Kidney (tissue), 14 donors: ENCODE measurements around the gene TEP1. TPM values are rescaled to one million over a fixed set of nuclear protein-coding genes. Genes with fewer than 3 reads are reported as not detected.

Experiments used
- DNase-seq, 5 donors: peaks; one replicate each; pipeline ENCODE4 v3.0.0-alpha.2; 2013 to 2020
- FAIRE-seq: peaks from 2 replicates; lab custom pipeline; 2012; peaks lifted over from hg19 to GRCh38; lab: Jason Lieb, UNC
- H3K27ac ChIP-seq, 2 donors: one replicate each; pipeline ENCODE4 v1.7.0; 2013; ENCODE audit warnings: low read depth in 2 of 2, low read length in 2 of 2, inconsistent platforms in 1 of 2
- H3K27me3 ChIP-seq: one replicate; pipeline ENCODE4 v1.7.1; 2013; ENCODE audit warnings: low read length, inconsistent platforms; ENCODE audit not compliant: control insufficient read depth, insufficient read depth
- H3K36me3 ChIP-seq, 3 donors: one replicate each; pipeline versions ENCODE4 v1.7.0 to v1.7.1; 2013; ENCODE audit warnings: low read length in 3 of 3, control low read depth in 1 of 3, inconsistent platforms in 1 of 3; ENCODE audit not compliant: insufficient read depth in 3 of 3, control insufficient read depth in 2 of 3
- H3K4me1 ChIP-seq, 3 donors: one replicate each; pipeline versions ENCODE4 v1.7.0 to v1.7.1; 2013; ENCODE audit warnings: low read length in 3 of 3, inconsistent platforms in 1 of 3, low read depth in 1 of 3; ENCODE audit not compliant: control insufficient read depth in 2 of 3, insufficient read depth in 2 of 3
- H3K4me3 ChIP-seq, 3 donors: one replicate each; pipeline versions ENCODE4 v1.7.0 to v1.8.1; 2013; ENCODE audit warnings: low read length in 3 of 3, control low read depth in 1 of 3, inconsistent platforms in 1 of 3
- H3K9ac ChIP-seq, 3 donors: one replicate each; pipeline versions ENCODE4 v1.7.0 to v1.7.1; 2013; ENCODE audit warnings: low read length in 3 of 3, control low read depth in 1 of 3, inconsistent platforms in 1 of 3
- H3K9me3 ChIP-seq, 3 donors: one replicate each; pipeline versions ENCODE4 v1.7.0 to v1.7.1; 2013; ENCODE audit warnings: low read length in 3 of 3, control low read depth in 1 of 3, inconsistent platforms in 1 of 3; ENCODE audit not compliant: control insufficient read depth in 2 of 3, insufficient read depth in 1 of 3
- intact Hi-C: fragments of 100-400 bp; cut with DNase I; formaldehyde crosslinking; loops from one replicate; pipeline ENCODE4 v1.11.1; 2022
- polyA plus RNA-seq: library from polyadenylated mRNA; stranded (reverse); fragments of 350-450 nt; fragmentation: Illumina TruSeq; extraction: RNeasy Lipid Tissue Mini Kit (QIAGEN cat#74804); gene quantifications from one replicate; pipeline ENCODE4 v1.2.3, GENCODE V29; 2014; ENCODE audit warnings: low read depth, low replicate concordance; ENCODE audit not compliant: insufficient read depth
- total RNA-seq: library from RNA; stranded (reverse); fragmentation: NEBNext Ultra II Directional; extraction: Animal tissue kit (Norgen Biotek cat#: 25700); gene quantifications from one replicate; pipeline ENCODE4 v1.2.1, GENCODE V29; 2021
- TF ChIP-seq, protein P1 (sequence below): IDR thresholded peaks from 3 replicates; pipeline ENCODE4 v1.5.1; 2012; ENCODE audit warnings: mild to moderate bottlenecking, moderate library complexity, borderline replicate concordance; ENCODE audit not compliant: insufficient read depth; ENCODE audit errors: extremely low read depth
- donor health status: control.
- donor health status: control.
- donor health status: control.
- donor health status: control.
- donor health status: control.
- donor health status: DM: yes; HTN: yes; CAD: no.
- donor health status: Normal renal cell carcinoma (clear cell type).

The TEP1 gene
- total and polyA plus RNA-seq, 2 donors from 2014 or later, result 11.2 to 45.2 TPM

GRCh38 chr14:20428802-20429201, 15.5 kb upstream of the TEP1 start:
- Histone ChIP-seq H3K9ac (no peak overlapping the region), H3K9me3 (no peaks in the 10 kb centered on the region), H3K27ac (no peak overlapping the region), H3K4me3 (no peak overlapping the region), H3K27me3 (no peaks in the 10 kb centered on the region), H3K4me1 (peaks cover 0 to 2% (median 0%) of the 10 kb centered on the region in 3 donors), H3K36me3 (no peaks in the 10 kb centered on the region)
- no peak for FAIRE-seq
- intact Hi-C loops, result no loop called here
- no peak for DNase-seq
- TF ChIP-seq, protein P1, sequence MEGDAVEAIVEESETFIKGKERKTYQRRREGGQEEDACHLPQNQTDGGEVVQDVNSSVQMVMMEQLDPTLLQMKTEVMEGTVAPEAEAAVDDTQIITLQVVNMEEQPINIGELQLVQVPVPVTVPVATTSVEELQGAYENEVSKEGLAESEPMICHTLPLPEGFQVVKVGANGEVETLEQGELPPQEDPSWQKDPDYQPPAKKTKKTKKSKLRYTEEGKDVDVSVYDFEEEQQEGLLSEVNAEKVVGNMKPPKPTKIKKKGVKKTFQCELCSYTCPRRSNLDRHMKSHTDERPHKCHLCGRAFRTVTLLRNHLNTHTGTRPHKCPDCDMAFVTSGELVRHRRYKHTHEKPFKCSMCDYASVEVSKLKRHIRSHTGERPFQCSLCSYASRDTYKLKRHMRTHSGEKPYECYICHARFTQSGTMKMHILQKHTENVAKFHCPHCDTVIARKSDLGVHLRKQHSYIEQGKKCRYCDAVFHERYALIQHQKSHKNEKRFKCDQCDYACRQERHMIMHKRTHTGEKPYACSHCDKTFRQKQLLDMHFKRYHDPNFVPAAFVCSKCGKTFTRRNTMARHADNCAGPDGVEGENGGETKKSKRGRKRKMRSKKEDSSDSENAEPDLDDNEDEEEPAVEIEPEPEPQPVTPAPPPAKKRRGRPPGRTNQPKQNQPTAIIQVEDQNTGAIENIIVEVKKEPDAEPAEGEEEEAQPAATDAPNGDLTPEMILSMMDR, result no peak

DNA sequence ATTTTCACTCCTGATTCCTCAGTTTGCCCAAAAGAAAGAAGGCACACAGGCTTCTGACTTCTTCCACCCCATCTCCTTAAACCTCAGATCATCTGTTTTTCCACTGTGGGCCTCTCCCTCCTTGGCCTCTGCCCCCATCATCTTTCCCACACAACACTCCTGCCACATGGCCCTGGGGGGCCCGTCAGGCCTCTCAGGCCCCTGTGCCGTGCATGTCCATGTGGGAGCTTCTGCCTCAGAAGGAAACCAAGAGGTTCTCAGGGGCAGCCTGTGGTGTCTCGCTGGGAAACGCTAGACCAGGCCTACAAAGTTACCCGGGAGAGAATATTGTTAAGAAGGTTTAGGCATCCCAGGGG, 14.7 kb upstream of the TEP1 start:
- H3K9me3 ChIP-seq, result no peaks in the 10 kb centered on the region
- DNase-seq (no peak), FAIRE-seq (no peak)
- no peaks in the 10 kb centered on the region for H3K36me3 ChIP-seq
- intact Hi-C loops, result no loop called here
- peaks cover 0 to 2% (median 0%) of the 10 kb centered on the region in 3 donors for H3K4me1 ChIP-seq
- H3K4me3 ChIP-seq, result no peak overlapping the region
- no peaks in the 10 kb centered on the region for H3K27me3 ChIP-seq
- H3K27ac ChIP-seq, result no peak overlapping the region
- TF ChIP-seq, protein P1, result no peak
- H3K9ac ChIP-seq, result no peak overlapping the region

DNA sequence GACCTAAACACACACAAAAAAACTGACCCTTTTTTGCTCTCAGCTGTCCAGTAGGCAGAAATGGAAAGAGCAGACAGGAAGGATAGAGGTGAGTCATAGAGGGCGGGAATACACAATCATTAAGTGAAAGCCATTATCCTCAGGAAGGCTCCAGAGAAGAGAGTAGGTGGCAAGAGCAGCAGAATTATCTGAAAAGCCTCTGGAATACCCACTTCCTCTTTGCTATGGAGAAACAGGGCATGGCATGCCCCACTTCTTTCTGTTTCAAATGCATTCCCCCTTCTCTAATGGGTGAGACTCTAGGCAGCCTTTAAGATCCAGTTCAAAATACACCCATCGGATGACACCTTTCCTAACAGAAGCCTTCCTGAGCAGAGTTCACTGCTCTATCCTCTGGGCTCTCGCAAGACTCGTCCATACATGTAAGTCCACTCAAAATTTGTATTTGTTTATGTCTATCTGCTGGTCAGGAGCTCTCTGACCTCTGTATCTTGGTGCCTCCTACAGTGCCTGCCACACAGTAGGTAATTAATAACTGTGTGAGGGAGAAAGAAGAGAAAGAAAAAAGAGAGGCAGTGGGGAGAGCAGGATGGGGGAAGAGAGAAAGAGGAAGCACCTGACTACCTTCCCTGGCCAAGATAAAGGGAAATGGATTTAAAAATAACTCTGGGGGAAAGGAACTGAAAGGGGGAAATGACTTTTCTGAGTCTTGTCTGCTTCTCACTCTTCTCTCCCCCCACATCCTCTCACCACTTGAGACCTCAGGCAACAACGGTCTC, 14.1 kb upstream of the TEP1 start:
- intact Hi-C loops, result no loop called here
- Histone ChIP-seq H3K9me3 (no peaks in the 10 kb centered on the region), H3K4me3 (no peak overlapping the region), H3K36me3 (no peaks in the 10 kb centered on the region), H3K9ac (no peak overlapping the region), H3K27ac (no peak overlapping the region), H3K4me1 (peaks cover 0 to 2% (median 0%) of the 10 kb centered on the region in 3 donors), H3K27me3 (no peaks in the 10 kb centered on the region)
- TF ChIP-seq, protein P1, result no peak
- no peak for FAIRE-seq
- DNase-seq, result no peak
